KMS-11 (cell line): Measurements from ENCODE around the gene DNAH10.
"Not testable (repeated sequence)": the region's sequence is repeated elsewhere in the genome, so short reads cannot be mapped to it uniquely, and the experiment has no call there.

Experiments used
- H2AFZ ChIP-seq: fragments of 200-600 bp; sonication (generic); 2 replicates; pipeline ENCODE4 v1.6.1; 2016; ENCODE audit warnings: antibody characterized with exemption, mixed run types, low read depth
- H3K27ac ChIP-seq: fragments of 200-600 bp; sonication (generic); 2 replicates; pipeline ENCODE4 v1.6.1; 2016; ENCODE audit warnings: mild to moderate bottlenecking, mixed run types
- H3K27me3 ChIP-seq: fragments of 200-600 bp; sonication (generic); 2 replicates; pipeline ENCODE4 v1.6.1; 2017; ENCODE audit warnings: mild to moderate bottlenecking, low read depth, mixed run types, moderate library complexity; ENCODE audit not compliant: insufficient read depth
- H3K36me3 ChIP-seq: fragments of 200-600 bp; sonication (generic); 2 replicates; pipeline ENCODE4 v1.6.1; 2017; ENCODE audit warnings: mild to moderate bottlenecking, mixed run types; ENCODE audit not compliant: insufficient read depth
- H3K4me1 ChIP-seq: fragments of 200-600 bp; sonication (generic); 2 replicates; pipeline ENCODE4 v1.6.1; 2016; ENCODE audit warnings: mild to moderate bottlenecking, low read depth, mixed run types; ENCODE audit not compliant: poor library complexity, severe bottlenecking
- H3K4me2 ChIP-seq: fragments of 200-600 bp; sonication (generic); 2 replicates; pipeline ENCODE4 v1.7.0; 2016; ENCODE audit warnings: mild to moderate bottlenecking, mixed run types
- H3K4me3 ChIP-seq: fragments of 200-600 bp; sonication (generic); IDR thresholded peaks from 2 replicates; pipeline ENCODE4 v1.6.1; 2017; ENCODE audit warnings: low read depth, low read length, mixed read lengths; ENCODE audit not compliant: insufficient read depth
- H3K79me2 ChIP-seq: fragments of 200-600 bp; sonication (generic); 2 replicates; pipeline ENCODE4 v1.6.1; 2016; ENCODE audit warnings: low read depth, mixed run types; ENCODE audit not compliant: insufficient read depth
- H3K9ac ChIP-seq: fragments of 200-600 bp; sonication (generic); 2 replicates; pipeline ENCODE4 v1.6.1; 2016; ENCODE audit warnings: mild to moderate bottlenecking, mixed run types
- H4K20me1 ChIP-seq: fragments of 200-600 bp; sonication (generic); 2 replicates; pipeline ENCODE4 v1.6.1; 2016; ENCODE audit warnings: mild to moderate bottlenecking, mixed run types; ENCODE audit not compliant: insufficient read depth
- TF ChIP-seq, protein P1 (sequence below): fragments of 200-600 bp; sonication (generic); conservative IDR thresholded peaks from 2 replicates; pipeline ENCODE4 v1.6.1; 2017; ENCODE audit warnings: low read depth, mild to moderate bottlenecking, antibody characterized with exemption, low read length, moderate library complexity, mixed read lengths

The DNAH10 gene

DNA sequence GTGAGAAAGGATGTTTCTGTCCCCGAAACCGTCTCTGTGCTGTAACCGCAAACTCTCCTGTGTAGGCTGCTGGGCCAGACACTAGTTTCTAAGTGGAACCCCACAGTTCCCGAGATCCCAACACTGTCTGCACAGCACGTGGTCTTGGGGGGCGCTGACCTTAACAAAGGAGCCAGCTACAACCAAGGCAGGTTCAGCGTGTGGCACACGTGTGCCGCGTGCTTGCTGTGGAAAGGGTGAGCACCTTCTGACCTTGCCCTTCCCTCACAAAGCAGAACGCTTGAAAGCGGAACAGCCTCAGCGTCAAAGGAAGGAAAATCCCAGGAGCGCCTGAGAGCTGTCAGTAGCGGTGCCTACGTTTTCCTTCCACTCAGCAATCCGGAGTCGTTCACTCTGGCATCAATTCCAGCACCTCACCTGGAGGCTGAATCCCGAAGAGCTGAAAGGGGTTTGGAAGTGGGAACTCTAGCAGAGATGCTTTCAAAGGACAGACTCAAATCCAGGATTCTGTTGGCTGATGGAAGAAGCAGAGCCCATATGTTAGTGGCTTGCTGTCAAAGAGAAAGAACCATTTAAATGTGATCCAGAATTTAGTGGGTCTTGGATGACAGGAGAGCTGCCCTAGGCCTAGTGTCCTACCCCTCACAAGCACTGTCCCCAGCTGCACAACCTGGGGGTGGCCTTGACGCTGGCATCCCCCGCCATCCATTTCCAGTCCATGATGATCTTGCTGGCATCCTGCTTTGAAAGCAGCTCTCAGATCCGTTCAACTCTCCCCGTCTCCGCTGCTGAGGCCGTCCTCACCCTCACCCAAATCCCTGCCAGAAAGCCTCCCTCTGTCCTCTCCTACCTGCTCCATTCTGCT is 183.4 kb downstream of the DNAH10 start:
- Histone ChIP-seq H2AFZ (no peak overlapping the region), H3K9ac (no peak overlapping the region), H3K27ac (no peak overlapping the region), H3K27me3 (no peaks in the 10 kb centered on the region), H3K79me2 (no peaks in the 10 kb centered on the region), H3K4me2 (no peak overlapping the region), H3K36me3 (no peaks in the 10 kb centered on the region), H4K20me1 (no peaks in the 10 kb centered on the region), H3K4me3 (no peak overlapping the region), H3K4me1 (no peaks in the 10 kb centered on the region)
- TF ChIP-seq, protein P1, sequence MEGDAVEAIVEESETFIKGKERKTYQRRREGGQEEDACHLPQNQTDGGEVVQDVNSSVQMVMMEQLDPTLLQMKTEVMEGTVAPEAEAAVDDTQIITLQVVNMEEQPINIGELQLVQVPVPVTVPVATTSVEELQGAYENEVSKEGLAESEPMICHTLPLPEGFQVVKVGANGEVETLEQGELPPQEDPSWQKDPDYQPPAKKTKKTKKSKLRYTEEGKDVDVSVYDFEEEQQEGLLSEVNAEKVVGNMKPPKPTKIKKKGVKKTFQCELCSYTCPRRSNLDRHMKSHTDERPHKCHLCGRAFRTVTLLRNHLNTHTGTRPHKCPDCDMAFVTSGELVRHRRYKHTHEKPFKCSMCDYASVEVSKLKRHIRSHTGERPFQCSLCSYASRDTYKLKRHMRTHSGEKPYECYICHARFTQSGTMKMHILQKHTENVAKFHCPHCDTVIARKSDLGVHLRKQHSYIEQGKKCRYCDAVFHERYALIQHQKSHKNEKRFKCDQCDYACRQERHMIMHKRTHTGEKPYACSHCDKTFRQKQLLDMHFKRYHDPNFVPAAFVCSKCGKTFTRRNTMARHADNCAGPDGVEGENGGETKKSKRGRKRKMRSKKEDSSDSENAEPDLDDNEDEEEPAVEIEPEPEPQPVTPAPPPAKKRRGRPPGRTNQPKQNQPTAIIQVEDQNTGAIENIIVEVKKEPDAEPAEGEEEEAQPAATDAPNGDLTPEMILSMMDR, result no peak

DNA sequence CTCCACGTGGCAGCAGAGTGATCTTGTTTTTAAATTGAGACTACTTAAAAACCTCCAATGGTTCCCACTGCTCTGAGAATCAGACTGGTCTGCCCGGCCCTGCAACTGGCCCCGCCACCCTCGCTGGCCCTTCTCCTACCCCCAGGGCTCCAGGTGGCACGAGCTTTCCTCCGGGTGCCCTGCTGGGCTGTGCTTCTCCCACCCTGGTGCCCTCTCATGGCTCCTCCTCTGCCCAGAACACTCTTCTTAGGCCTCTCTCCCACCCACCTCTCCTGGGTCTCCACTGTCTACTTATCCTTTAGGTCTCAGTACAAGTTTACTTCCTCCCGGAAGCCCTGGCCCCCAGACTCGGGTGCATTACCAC is 184.0 kb downstream of the DNAH10 start:
- Histone ChIP-seq H3K9ac (no peak overlapping the region), H3K4me1 (no peaks in the 10 kb centered on the region), H4K20me1 (no peaks in the 10 kb centered on the region), H2AFZ (no peak overlapping the region), H3K36me3 (no peaks in the 10 kb centered on the region), H3K79me2 (no peaks in the 10 kb centered on the region), H3K27ac (no peak overlapping the region), H3K27me3 (no peaks in the 10 kb centered on the region), H3K4me2 (no peak overlapping the region), H3K4me3 (no peak overlapping the region)
- TF ChIP-seq, protein P1, result no peak

DNA sequence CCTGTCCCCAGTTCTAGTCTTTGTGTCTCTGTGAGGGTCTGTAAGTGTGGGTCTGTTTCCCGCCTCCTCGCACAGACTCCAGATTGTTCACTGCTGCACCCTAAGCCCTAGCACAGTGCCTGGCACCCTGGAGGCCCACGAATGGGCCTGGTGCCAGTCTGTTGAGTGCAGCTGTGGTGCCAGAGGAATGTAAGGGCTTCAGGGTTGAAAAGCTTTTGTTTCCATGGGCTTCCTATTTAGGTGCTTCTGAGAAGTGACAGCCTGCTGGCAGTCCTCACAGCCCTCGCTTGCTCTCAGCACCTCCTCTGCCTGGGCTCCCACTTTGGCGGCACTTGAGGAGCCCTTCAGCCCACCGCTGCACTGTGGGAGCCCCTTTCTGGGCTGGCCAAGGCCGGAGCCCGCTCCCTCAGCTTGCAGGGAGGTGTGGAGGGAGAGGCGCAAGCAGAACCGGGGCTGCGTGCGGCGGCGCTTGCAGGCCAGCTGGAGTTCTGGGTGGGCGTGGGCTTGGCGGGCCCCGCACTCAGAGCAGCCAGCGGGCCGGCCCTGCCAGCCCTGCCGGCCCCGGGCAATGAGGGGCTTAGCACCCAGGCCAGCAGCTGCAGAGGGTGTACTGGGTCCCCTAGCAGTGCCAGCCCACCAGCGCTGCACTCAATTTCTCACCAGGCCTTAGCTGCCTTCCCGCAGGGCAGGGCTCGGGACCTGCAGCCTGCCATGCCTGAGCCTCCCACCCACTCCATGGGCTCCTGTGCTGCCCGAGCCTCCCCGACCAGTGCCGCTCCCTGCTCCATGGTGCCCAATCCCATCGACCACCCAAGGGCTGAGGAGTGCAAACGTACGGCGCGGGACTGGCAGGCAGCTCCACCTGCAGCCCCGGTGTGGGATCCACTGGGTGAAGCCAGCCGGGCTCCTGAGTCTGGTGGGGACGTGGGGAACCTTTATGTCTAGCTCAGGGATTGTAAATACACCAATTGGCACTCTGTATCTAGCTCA is 184.7 kb downstream of the DNAH10 start:
- not testable (repeated sequence) for H2AFZ ChIP-seq, H3K27ac ChIP-seq, H4K20me1 ChIP-seq, H3K4me3 ChIP-seq, H3K9ac ChIP-seq, H3K27me3 ChIP-seq, H3K79me2 ChIP-seq, H3K36me3 ChIP-seq, H3K4me1 ChIP-seq, H3K4me2 ChIP-seq

DNA sequence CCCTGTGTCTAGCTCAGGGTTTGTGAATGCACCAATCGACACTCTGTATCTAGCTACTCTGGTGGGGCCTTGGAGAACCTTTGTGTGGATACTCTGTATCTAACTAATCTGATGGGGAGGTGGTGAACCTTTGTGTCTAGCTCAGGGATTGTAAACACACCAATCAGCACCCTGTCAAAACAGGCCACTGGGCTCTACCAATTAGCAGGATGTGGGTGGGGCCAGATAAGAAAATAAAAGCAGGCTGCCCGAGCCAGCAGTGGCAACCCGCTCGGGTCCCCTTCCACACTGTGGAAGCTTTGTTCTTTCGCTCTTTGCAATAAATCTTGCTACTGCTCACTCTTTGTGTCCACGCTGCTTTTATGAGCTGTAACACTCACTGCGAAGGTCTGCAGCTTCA is 185.4 kb downstream of the DNAH10 start:
- not testable (repeated sequence) for H3K4me1 ChIP-seq, H4K20me1 ChIP-seq

DNA sequence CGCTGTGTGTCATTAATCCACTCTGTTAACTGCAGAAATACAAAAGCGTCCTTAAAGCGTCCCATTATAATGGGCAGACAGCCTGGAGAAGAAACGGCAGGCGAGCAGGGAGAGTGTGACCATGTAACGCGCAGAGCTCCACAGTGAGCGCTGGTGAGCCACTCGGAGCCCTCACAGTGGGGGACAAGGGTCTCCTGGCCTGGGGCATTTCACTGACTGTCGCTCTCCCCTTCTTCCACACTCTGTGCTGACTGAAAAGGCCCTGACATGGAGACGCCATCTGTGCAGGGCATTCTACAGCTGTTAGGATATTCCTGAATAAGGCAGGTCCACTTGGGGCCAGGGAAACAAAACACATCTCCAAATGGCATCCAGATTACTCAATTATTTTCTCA is 186.3 kb downstream of the DNAH10 start:
- H3K4me3 ChIP-seq, result no peak overlapping the region
- no peak overlapping the region for H3K9ac ChIP-seq
- no peaks in the 10 kb centered on the region for H3K27me3 ChIP-seq
- H3K79me2 ChIP-seq, result no peaks in the 10 kb centered on the region
- no peak overlapping the region for H3K4me2 ChIP-seq
- H4K20me1 ChIP-seq, result no peaks in the 10 kb centered on the region
- H3K36me3 ChIP-seq, result no peaks in the 10 kb centered on the region
- no peaks in the 10 kb centered on the region for H3K4me1 ChIP-seq
- H3K27ac ChIP-seq, result no peak overlapping the region
- TF ChIP-seq, protein P1, result no peak
- no peak overlapping the region for H2AFZ ChIP-seq

More for the DNA sequence above, 185.4 kb downstream of the DNAH10 start:
- not testable (repeated sequence) for H3K4me3 ChIP-seq, H3K27ac ChIP-seq, H3K79me2 ChIP-seq, H3K9ac ChIP-seq, H3K36me3 ChIP-seq, H3K4me2 ChIP-seq, H3K27me3 ChIP-seq, H2AFZ ChIP-seq
